Stimulated activated naive CD8-positive, alpha-beta T cell treated with anti-CD3 and anti-CD28 coated beads, Interleukin-15, Interleukin-2, amounts not matched to agents 100 ng/mL and 50 ng/mL, for 24 hours (primary cell): ENCODE data around the gene CAMSAP1.
A peak's percentile ranks its signal among the peaks of the same experiment; 100 is the strongest.

Experiments used
- H3K27ac Mint-ChIP-seq: one replicate; pipeline ENCODE4 v1.8.0; 2021; ENCODE audit warnings: mild to moderate bottlenecking, mixed read lengths
- H3K27me3 Mint-ChIP-seq: one replicate; pipeline ENCODE4 v1.8.0; 2021; ENCODE audit warnings: mixed read lengths
- H3K36me3 Mint-ChIP-seq: one replicate; pipeline ENCODE4 v1.8.0; 2021; ENCODE audit warnings: low read depth, mixed read lengths
- H3K4me1 Mint-ChIP-seq: one replicate; pipeline ENCODE4 v1.8.0; 2021; ENCODE audit warnings: low read depth, mixed read lengths
- H3K4me3 Mint-ChIP-seq: one replicate; pipeline ENCODE4 v1.8.0; 2021; ENCODE audit warnings: mild to moderate bottlenecking, mixed read lengths
- H3K9me3 Mint-ChIP-seq: one replicate; pipeline ENCODE4 v1.8.0; 2021; ENCODE audit warnings: mixed read lengths

The CAMSAP1 gene

DNA sequence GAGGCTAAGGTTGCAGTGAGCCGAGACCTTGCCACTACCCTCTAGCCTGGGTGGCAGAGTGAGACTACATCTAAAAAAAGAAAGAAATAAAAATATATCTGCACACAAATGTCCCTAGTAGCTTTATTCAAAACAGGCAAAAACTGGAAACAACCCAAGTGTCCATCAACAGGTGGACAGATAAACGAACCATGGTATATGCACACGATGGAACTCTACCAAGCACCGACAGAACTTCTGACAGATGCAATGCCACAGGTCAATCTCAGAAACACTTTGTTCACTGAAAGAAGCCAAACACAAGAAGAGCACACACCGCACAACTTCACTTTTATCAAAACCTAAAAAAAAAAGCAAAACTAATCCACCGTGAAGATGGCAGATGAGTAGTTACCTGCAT is 30.4 kb downstream of the CAMSAP1 start:
- Mint-ChIP-seq H3K9me3 (no peaks in the 10 kb centered on the region), H3K4me1 (peaks cover 20% of the 10 kb centered on the region), H3K27ac (peak overlapping the region; percentile 1), H3K27me3 (no peaks in the 10 kb centered on the region), H3K4me3 (no peak overlapping the region), H3K36me3 (peaks cover 16% of the 10 kb centered on the region)

DNA sequence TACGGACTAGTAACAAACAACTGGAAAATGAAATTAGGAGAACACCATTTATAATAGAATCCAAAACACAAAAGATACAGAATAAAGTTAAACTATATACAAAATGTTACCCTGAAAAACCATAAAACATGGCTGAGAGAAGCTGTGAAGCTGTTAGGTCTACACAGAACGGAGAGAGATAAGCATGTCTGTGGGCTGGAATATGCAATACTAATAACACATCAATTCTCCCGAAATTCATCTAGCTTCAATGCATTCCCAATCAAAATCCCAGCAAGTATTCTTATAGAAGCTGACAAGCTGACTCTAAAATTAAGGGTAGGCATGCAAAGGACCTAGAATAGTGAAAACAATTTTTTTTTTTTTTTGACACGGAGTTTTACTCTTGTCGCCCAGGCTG is 32.5 kb downstream of the CAMSAP1 start:
- H3K4me1 Mint-ChIP-seq: peaks cover 20% of the 10 kb centered on the region
- H3K4me3 Mint-ChIP-seq: no peak overlapping the region
- no peaks in the 10 kb centered on the region for H3K9me3 Mint-ChIP-seq
- H3K27me3 Mint-ChIP-seq: no peaks in the 10 kb centered on the region
- H3K36me3 Mint-ChIP-seq: peaks cover 16% of the 10 kb centered on the region
- no peak overlapping the region for H3K27ac Mint-ChIP-seq

DNA sequence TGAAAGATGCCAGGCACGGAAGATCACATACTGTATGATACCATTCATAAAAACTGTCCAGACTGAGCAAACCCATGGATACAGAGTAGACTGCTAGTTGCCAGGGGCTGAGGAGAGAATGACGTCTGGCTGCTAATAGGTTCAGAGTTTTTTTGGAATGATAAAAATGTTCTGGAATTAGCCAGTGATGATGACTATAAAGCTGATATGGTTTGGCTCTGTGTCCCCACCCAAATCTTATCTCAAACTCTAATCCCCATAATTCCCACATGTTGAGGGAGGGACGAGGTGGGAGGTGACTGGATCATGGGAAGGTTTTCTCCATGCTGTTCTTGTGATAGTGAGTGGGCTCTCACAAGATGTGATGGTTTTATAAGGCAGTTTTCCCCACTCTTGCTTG is 37.4 kb downstream of the CAMSAP1 start:
- Mint-ChIP-seq H3K4me3 (no peak overlapping the region), H3K4me1 (no peaks in the 10 kb centered on the region), H3K27ac (no peak overlapping the region), H3K36me3 (no peaks in the 10 kb centered on the region), H3K27me3 (no peaks in the 10 kb centered on the region), H3K9me3 (no peaks in the 10 kb centered on the region)

DNA sequence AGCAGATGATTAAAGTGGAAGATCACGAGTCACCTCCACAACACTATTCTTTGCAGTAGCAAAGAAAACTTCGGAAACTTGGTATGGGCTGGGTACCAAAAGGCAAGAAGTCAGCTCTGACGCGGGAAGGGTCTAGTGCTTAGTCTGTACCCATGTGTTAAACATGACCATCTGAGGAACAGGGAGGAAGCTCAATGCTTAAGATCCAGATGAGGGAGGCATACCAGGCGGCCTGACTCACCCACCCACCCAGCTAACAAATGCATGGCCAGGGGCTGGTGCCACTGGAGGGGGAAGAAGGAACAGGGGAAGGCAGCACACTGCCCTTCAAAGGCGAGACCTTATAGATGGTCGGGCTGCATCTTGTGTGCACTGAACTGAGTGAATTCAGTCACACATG is 41.8 kb downstream of the CAMSAP1 start:
- Mint-ChIP-seq H3K27me3 (no peaks in the 10 kb centered on the region), H3K9me3 (no peaks in the 10 kb centered on the region), H3K4me1 (peaks cover 8% of the 10 kb centered on the region), H3K27ac (no peak overlapping the region), H3K4me3 (no peak overlapping the region), H3K36me3 (peaks cover 5% of the 10 kb centered on the region)

DNA sequence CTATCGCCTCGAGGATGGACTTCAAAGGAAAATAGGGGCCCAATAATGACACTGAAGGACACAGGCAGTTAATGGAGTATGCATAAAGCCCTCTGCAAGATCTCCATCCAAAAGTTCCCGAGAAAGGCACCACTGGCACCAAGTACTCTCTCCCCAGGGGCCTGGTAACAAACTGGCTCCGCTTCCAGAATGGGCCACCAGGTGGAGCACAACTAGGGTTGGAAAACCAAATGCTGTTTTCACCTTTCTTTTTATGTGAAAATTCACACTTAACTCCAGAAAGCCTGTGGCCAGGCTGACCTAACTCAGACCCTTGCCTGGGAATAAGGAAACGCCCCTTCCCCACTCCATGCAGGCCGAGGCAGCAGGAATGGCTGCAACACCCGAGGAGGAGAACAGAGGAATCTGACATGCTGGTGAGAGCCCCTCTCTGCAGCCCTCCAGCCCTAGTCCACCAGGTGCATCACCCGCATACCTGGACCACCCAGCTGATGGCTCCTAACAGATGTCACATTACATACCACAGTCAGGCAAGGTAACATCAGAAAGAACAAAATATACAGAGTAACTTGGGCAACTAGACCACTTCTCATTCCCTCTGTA is 42.8 kb downstream of the CAMSAP1 start:
- H3K4me3 Mint-ChIP-seq: no peak overlapping the region
- no peaks in the 10 kb centered on the region for H3K9me3 Mint-ChIP-seq
- no peak overlapping the region for H3K27ac Mint-ChIP-seq
- peaks cover 8% of the 10 kb centered on the region for H3K36me3 Mint-ChIP-seq
- H3K27me3 Mint-ChIP-seq: no peaks in the 10 kb centered on the region
- H3K4me1 Mint-ChIP-seq: peaks cover 8% of the 10 kb centered on the region

DNA sequence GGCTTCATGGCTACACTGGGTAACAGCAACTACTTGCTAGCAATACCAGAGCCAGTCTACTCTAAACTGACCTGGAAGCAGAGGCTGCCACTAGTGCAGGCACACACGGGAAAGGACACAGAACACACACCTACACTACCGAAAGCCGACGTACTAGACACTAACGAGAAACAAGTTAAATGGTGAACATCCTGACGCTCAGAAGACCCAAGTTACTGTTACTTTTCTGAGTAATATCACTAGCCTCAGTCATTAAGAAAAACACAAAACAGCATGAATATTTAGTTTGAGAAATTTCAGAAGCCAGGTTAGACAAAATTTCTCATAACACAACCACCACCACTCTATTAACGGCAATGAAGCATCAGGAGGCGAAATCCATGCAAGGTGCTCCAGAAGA is 44.5 kb downstream of the CAMSAP1 start:
- H3K36me3 Mint-ChIP-seq: peaks cover 14% of the 10 kb centered on the region
- H3K27me3 Mint-ChIP-seq: no peaks in the 10 kb centered on the region
- no peak overlapping the region for H3K27ac Mint-ChIP-seq
- H3K4me3 Mint-ChIP-seq: no peak overlapping the region
- peaks cover 8% of the 10 kb centered on the region for H3K4me1 Mint-ChIP-seq
- H3K9me3 Mint-ChIP-seq: no peaks in the 10 kb centered on the region

DNA sequence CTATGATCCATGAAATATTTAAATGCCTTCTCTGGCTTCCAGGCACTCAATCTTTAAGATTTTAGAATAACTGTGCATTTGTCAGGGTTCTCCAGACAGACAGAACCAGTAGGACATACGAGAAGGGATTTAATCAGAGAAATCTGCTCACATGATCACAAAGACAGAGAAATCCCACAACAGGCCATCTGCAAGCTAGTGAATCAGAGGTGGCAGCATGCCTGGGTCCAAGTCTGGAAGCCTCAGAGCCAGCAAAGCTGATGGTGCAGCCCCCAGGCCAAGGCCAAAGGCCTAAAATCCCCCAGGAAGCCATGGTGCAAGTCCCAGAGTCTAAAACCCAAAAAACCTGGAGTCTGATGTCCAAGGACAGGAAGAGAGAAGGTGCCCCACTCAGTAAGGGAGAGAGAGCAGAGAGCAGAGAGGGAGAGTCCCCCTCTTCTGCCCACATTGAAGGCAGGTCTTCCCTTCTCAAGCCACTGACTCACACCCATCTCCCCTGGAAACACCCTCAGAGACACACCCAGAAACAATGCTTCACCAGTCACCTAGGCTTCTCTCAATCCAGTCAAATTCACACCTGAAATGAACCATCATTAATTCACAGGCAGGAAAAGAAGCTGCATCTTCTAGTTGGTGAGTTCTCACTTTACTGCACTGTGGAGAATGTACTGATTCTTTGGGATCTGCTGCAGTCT is 48.7 kb downstream of the CAMSAP1 start:
- Mint-ChIP-seq H3K27ac (no peak overlapping the region), H3K27me3 (no peaks in the 10 kb centered on the region), H3K9me3 (no peaks in the 10 kb centered on the region), H3K36me3 (peaks cover 32% of the 10 kb centered on the region), H3K4me1 (no peaks in the 10 kb centered on the region), H3K4me3 (no peak overlapping the region)

DNA sequence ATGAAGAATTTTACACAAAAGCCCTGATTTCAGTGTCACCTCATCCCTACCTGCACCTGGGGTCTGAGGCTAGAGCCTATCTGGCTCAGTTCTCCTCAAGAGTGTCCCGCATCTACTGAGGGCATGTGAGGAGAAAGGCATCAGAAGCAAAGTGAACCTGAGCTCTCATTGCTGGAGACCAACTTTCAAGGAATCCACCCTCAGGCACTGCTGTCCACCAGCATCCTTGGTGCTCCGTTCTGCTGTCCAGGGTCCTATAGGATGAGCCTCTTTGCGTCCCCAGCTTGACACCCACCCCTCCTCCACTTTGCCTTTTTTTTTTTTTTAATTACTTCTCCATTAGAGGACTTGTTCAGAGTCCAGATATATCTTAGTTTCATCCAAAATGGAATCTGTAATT is 49.5 kb downstream of the CAMSAP1 start:
- no peak overlapping the region for H3K27ac Mint-ChIP-seq
- H3K27me3 Mint-ChIP-seq: no peaks in the 10 kb centered on the region
- H3K4me3 Mint-ChIP-seq: no peak overlapping the region
- H3K9me3 Mint-ChIP-seq: no peaks in the 10 kb centered on the region
- H3K36me3 Mint-ChIP-seq: peaks cover 33% of the 10 kb centered on the region
- no peaks in the 10 kb centered on the region for H3K4me1 Mint-ChIP-seq

DNA sequence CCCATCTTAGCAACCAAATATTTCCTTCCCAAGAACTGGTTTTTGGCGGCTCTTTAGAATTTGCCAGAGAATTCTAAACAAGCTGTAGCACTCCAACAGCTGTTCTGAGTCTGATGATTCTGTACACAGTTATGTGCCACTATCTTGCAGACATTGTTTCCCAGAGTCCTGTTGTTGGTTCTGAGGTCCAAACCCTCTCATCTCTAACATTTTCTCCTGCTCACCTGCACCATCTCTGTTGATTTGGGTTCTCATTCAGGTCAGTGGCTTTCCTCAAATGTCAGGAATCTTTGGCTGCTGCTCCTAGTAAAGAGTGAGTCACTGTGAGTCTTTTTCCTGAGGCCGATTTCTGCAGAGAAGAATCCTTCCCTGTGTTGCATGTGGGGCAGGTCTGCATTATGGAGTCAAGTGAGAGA is 50.0 kb downstream of the CAMSAP1 start:
- Mint-ChIP-seq H3K9me3 (no peaks in the 10 kb centered on the region), H3K36me3 (peaks cover 37% of the 10 kb centered on the region), H3K4me3 (no peak overlapping the region), H3K27me3 (no peaks in the 10 kb centered on the region), H3K27ac (no peak overlapping the region), H3K4me1 (no peaks in the 10 kb centered on the region)

DNA sequence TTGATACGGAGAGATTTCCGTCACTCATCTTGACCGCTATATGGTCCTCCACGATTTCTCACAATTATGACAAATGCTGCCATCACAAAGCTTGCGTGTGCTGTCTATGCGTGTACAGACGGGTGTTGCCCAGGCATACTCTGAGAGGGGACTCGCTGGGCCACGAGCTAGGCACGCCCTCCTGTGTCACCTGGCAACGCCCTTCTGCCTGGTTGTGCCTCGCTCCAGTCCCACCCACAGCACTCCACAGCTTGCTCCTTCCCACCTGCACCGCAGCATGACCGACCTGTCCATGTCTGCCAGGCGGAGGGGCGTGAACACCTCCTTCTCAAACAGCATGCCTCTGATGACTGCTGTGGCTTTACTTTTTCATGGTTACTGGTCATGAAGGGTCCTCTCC is 55.6 kb downstream of the CAMSAP1 start:
- Mint-ChIP-seq H3K27me3 (no peaks in the 10 kb centered on the region), H3K4me3 (no peak overlapping the region), H3K36me3 (peaks cover 37% of the 10 kb centered on the region), H3K27ac (no peak overlapping the region), H3K4me1 (peaks cover 22% of the 10 kb centered on the region), H3K9me3 (no peaks in the 10 kb centered on the region)

DNA sequence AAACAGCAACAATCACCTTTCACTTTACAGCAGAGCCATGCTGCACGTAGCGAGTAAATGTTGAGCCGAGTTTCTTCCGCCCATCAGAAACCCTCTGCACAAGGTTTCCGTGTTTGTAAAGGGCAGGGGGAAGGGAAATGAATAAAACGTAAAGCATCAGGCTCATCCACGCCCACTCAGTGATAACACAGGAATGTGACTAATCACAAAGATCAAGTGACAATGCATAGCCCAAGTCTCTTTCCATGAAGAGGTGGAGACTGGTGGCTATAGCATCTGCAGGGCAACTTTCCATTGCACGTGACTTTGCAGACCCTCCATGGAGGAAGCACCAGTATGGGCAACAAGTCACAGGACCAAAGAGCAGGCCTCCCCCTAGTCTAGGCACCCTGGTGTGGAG is 56.6 kb downstream of the CAMSAP1 start:
- Mint-ChIP-seq H3K36me3 (peaks cover 38% of the 10 kb centered on the region), H3K27ac (no peak overlapping the region), H3K27me3 (no peaks in the 10 kb centered on the region), H3K9me3 (no peaks in the 10 kb centered on the region), H3K4me1 (peaks cover 22% of the 10 kb centered on the region), H3K4me3 (no peak overlapping the region)

DNA sequence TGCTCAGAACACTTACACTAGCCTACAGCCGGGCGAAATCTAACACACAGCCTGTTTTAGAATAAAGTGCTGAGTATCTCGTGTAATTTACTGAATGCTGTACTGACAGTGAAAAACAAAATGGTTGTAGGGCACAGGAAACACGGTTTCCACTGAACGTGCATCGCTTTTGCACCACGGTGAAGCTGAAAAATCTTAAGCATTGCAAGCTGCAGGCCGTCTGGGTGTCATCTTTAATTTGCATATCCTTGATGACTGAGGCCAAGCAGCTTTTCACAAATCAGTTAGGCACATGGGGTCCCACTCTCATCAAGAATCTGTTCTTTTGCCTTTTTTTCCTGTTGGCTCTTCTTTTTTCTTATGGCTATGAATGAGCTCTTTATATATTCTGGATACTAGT is 58.2 kb downstream of the CAMSAP1 start:
- peaks cover 22% of the 10 kb centered on the region for H3K4me1 Mint-ChIP-seq
- peaks cover 14% of the 10 kb centered on the region for H3K9me3 Mint-ChIP-seq
- H3K4me3 Mint-ChIP-seq: no peak overlapping the region
- H3K36me3 Mint-ChIP-seq: peaks cover 50% of the 10 kb centered on the region
- no peak overlapping the region for H3K27ac Mint-ChIP-seq
- no peaks in the 10 kb centered on the region for H3K27me3 Mint-ChIP-seq

DNA sequence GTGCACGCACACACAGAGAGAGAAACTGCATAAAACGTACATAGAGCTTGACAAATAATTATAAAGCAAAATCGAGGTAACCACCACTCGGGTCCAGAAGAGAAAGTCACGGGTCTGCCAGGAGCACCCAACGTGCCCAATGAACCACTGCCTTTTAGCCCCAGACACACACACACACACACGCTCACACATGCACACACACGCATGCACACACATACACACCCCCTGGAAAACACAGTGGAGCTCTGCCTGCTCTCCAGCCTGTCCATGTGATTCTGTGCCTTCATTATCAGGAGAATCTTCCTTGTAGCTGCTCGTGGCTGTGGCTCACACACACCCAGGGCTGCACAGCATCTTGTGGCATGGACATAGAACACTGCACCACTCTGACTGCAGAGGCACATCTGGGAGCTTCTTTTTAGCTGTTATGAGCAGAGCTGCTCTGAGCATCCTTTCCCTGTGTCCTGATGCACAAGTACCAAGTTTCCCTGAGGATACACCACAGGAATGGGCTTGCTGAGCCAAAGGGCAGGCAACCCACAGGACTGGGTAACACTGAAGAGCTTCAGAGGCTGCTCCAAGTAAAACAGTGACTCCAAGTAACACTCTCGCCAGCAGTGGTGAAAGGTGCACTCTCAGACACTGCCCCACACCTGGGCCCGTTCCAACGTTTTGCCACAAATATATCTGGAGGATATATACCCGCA is 58.9 kb downstream of the CAMSAP1 start:
- H3K4me1 Mint-ChIP-seq: peaks cover 22% of the 10 kb centered on the region
- H3K27me3 Mint-ChIP-seq: no peaks in the 10 kb centered on the region
- H3K36me3 Mint-ChIP-seq: peaks cover 54% of the 10 kb centered on the region
- no peak overlapping the region for H3K4me3 Mint-ChIP-seq
- no peak overlapping the region for H3K27ac Mint-ChIP-seq
- peaks cover 18% of the 10 kb centered on the region for H3K9me3 Mint-ChIP-seq

DNA sequence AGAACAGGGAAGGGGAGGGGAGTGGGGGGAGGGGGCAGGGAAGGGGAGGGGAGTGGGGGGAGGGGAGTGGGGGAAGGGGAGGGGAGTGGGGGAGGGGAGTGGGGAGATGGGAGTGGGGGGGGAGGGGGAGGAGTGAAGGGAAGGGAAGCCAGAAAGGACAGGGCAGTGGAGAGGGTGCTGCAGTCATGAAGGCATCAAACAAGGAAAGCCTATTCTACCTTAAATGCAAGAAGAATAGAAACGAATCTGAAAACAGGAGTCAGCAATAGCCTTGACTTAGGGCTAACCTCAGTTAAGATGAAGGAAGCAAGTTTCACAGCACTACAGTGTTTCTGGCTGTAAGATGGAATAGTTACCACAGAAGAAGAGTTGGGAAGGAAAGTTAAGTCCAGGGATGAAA is 59.5 kb downstream of the CAMSAP1 start:
- Mint-ChIP-seq H3K36me3 (peaks cover 58% of the 10 kb centered on the region), H3K4me3 (no peak overlapping the region), H3K4me1 (peaks cover 22% of the 10 kb centered on the region), H3K27me3 (no peaks in the 10 kb centered on the region), H3K27ac (no peak overlapping the region), H3K9me3 (peaks cover 18% of the 10 kb centered on the region)

DNA sequence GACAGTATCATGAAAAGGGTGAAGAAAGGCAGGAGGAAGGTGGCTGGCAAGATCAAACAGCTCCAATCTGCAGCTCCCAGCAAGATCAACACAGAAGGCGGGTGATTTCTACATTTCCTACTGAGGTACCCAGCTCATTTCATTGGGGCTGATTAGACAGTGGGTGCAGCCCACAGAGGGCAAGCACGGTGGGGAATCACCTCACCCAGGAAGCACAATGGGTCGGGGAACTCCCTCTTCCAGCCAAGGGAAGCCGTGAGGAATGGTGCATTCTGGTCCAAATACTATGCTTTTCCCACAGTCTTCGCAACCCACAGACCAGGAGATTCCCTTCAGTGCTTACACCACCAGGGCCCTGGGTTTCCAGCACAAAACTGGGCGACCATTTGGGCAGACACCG is 66.8 kb downstream of the CAMSAP1 start:
- Mint-ChIP-seq H3K4me3 (no peak overlapping the region), H3K36me3 (peaks cover 32% of the 10 kb centered on the region), H3K27ac (no peak overlapping the region), H3K4me1 (peaks cover 7% of the 10 kb centered on the region), H3K27me3 (no peaks in the 10 kb centered on the region), H3K9me3 (peaks cover 17% of the 10 kb centered on the region)
